Ammon's horn (tissue), 1 donor: ENCODE results near the gene ADGRV1.
"Not testable (repeated sequence)": the region's sequence is repeated elsewhere in the genome, so short reads cannot be mapped to it uniquely, and the experiment has no call there.

Experiments used
- DNase-seq: peaks from one replicate; pipeline ENCODE4 v3.0.0-alpha.2; 2016; ENCODE audit warnings: low spot score

The ADGRV1 gene

GRCh38 chr5:90824436-90824835, 265.8 kb downstream of the ADGRV1 start:
- no peak for DNase-seq

GRCh38 chr5:90830058-90830457, 271.5 kb downstream of the ADGRV1 start:
- DNase-seq = no peak

- DNase-seq = no peak
Observed at GRCh38 chr5:90833753-90834152, 275.2 kb downstream of the ADGRV1 start.

- DNase-seq = no peak
Observed at GRCh38 chr5:90834711-90835110, 276.1 kb downstream of the ADGRV1 start.

- no peak for DNase-seq
Observed at GRCh38 chr5:90843443-90843842, 284.8 kb downstream of the ADGRV1 start.

GRCh38 chr5:90844931-90845330, 286.3 kb downstream of the ADGRV1 start:
- DNase-seq = no peak

GRCh38 chr5:90845723-90846554, 287.3 kb downstream of the ADGRV1 start:
- DNase-seq = no peak

GRCh38 chr5:90847606-90848005, 289.0 kb downstream of the ADGRV1 start:
- DNase-seq = not testable (repeated sequence)

- DNase-seq = no peak
Observed at GRCh38 chr5:90849939-90850338, 291.3 kb downstream of the ADGRV1 start.

- no peak for DNase-seq
Observed at GRCh38 chr5:90852531-90852930, 293.9 kb downstream of the ADGRV1 start.

- no peak for DNase-seq
Observed at GRCh38 chr5:90853750-90854149, 295.2 kb downstream of the ADGRV1 start.

GRCh38 chr5:90854169-90854568, 295.6 kb downstream of the ADGRV1 start:
- no peak for DNase-seq

- DNase-seq = no peak
Observed at GRCh38 chr5:90855296-90856010, 296.9 kb downstream of the ADGRV1 start.

GRCh38 chr5:90861843-90862586, 303.4 kb downstream of the ADGRV1 start:
- DNase-seq = no peak

GRCh38 chr5:90865180-90865579, 306.6 kb downstream of the ADGRV1 start:
- DNase-seq = no peak

- no peak for DNase-seq
Observed at GRCh38 chr5:90866333-90866732, 307.7 kb downstream of the ADGRV1 start.

- DNase-seq = no peak
Observed at GRCh38 chr5:90866915-90867731, 308.5 kb downstream of the ADGRV1 start.

GRCh38 chr5:90868799-90869198, 310.2 kb downstream of the ADGRV1 start:
- no peak for DNase-seq

GRCh38 chr5:90871391-90871991, 312.9 kb downstream of the ADGRV1 start:
- DNase-seq = no peak

- no peak for DNase-seq
Observed at GRCh38 chr5:90873033-90873517, 314.5 kb downstream of the ADGRV1 start.

GRCh38 chr5:90874066-90874465, 315.5 kb downstream of the ADGRV1 start:
- no peak for DNase-seq
